GM12878 (cell line): ENCODE data around the gene IGF1R. TPM values are rescaled to one million over a fixed set of nuclear protein-coding genes. Genes with fewer than 3 reads are reported as not detected.
A peak's percentile ranks its signal among the peaks of the same experiment; 100 is the strongest.

Source experiments
- ATAC-seq: fragments of 200-7000 bp; cut with Tn5 transposase; 3 replicates; pipeline ENCODE4 v1.9.1; 2020; ENCODE audit warnings: mild to moderate bottlenecking, moderate library complexity
- BruUV-seq: library from RNA; stranded (reverse); fragments of 400-500 nt; replicated peaks from 2 replicates; lab custom pipeline; 2021; lab: Mats Ljungman, UMichigan
- CTCF ChIA-PET: fragments of 300-600 bp; sonication (Branson Sonifier 250); formaldehyde crosslinking; extraction: SDS; loops from one replicate; lab custom pipeline; 2021; ENCODE audit warnings: inconsistent platforms; lab: Yijun Ruan, JAX
- POLR2A ChIA-PET: fragments of 350-600 bp; formaldehyde crosslinking; extraction: SDS; loops from one replicate; lab custom pipeline; 2021; ENCODE audit warnings: inconsistent platforms; lab: Charles Lee
- RAD21 ChIA-PET: fragments of 300-600 bp; sonication (Branson Sonifier 250); formaldehyde crosslinking; loops from one replicate; lab custom pipeline; 2023; ENCODE audit warnings: antibody characterized with exemption; ENCODE audit not compliant: unreplicated experiment; lab: Charles Lee
- SMC1A ChIA-PET: fragments of 300-600 bp; sonication (Branson Sonifier 250); formaldehyde crosslinking; loops from one replicate; lab custom pipeline; 2023; ENCODE audit not compliant: unreplicated experiment, uncharacterized antibody; lab: Charles Lee
- DNase-seq: peaks from one replicate; pipeline ENCODE4 v3.0.0-alpha.2; 2011; ENCODE audit warnings: low read depth, low spot score
- FAIRE-seq: peaks from 3 replicates; lab custom pipeline; 2011; peaks lifted over from hg19 to GRCh38; lab: Jason Lieb, UNC
- H2AFZ ChIP-seq: 2 replicates; pipeline ENCODE4 v1.6.0; 2011; ENCODE audit warnings: low read depth, low read length, control low read depth; ENCODE audit not compliant: control insufficient read depth
- H3K27ac ChIP-seq: 2 replicates; pipeline ENCODE4 v1.5.1; 2011; ENCODE audit warnings: control low read depth; ENCODE audit not compliant: control insufficient read depth, insufficient read depth
- H3K27me3 ChIP-seq, 2 experiments: replicated peaks in 1 of 2; 2 replicates each; pipeline versions ENCODE4 v1.6.0 to v1.6.1; 2011; ENCODE audit warnings: low read length in 1 of 2; ENCODE audit not compliant: control insufficient read depth in 2 of 2, insufficient read depth in 2 of 2
- H3K36me3 ChIP-seq, 2 experiments: 2 replicates each; pipeline ENCODE4 v1.5.1; 2011; ENCODE audit warnings: low read length in 1 of 2; ENCODE audit not compliant: control insufficient read depth in 2 of 2, insufficient read depth in 2 of 2
- H3K4me1 ChIP-seq: 2 replicates; pipeline ENCODE4 v1.6.1; 2011; ENCODE audit warnings: mild to moderate bottlenecking, low read length, moderate library complexity, mixed read lengths; ENCODE audit not compliant: control insufficient read depth, insufficient read depth
- H3K4me2 ChIP-seq: 2 replicates; pipeline ENCODE4 v1.6.0; 2011; ENCODE audit warnings: control low read depth; ENCODE audit not compliant: control insufficient read depth, insufficient read depth
- H3K4me3 ChIP-seq: fragments of 200-600 bp; sonication (generic); 2 replicates; pipeline ENCODE4 v1.5.1; 2016
- H3K79me2 ChIP-seq: 2 replicates; pipeline ENCODE4 v1.6.0; 2011; ENCODE audit warnings: low read length; ENCODE audit not compliant: control insufficient read depth, insufficient read depth
- H3K9ac ChIP-seq: 2 replicates; pipeline ENCODE4 v1.8.0; 2011; ENCODE audit warnings: low read length, control low read depth, mixed read lengths; ENCODE audit not compliant: control insufficient read depth, insufficient read depth
- H3K9me3 ChIP-seq: replicated peaks from 3 replicates; pipeline ENCODE4 v1.5.1; 2011; ENCODE audit warnings: mild to moderate bottlenecking, low read length; ENCODE audit not compliant: control insufficient read depth, insufficient read depth
- H4K20me1 ChIP-seq: 2 replicates; pipeline ENCODE4 v1.6.0; 2011; ENCODE audit not compliant: control insufficient read depth, insufficient read depth
- BCL11A ChIP-seq: IDR thresholded peaks from 2 replicates; pipeline ENCODE4 v1.6.1; 2011; ENCODE audit warnings: low read depth, low read length
- CEBPZ ChIP-seq: fragments of 150-350 bp; IDR thresholded peaks from 2 replicates; pipeline ENCODE4 v1.6.1; 2016; ENCODE audit warnings: low read depth, low read length
- CREB1 ChIP-seq: IDR thresholded peaks from 2 replicates; pipeline ENCODE4 v1.6.1; 2012; ENCODE audit warnings: low read depth, mild to moderate bottlenecking, inconsistent platforms
- CREM ChIP-seq: IDR thresholded peaks from 2 replicates; pipeline ENCODE4 v1.6.1; 2014; ENCODE audit warnings: antibody characterized with exemption, low read depth
- DPF2 ChIP-seq: fragments of 450-650 bp; IDR thresholded peaks from 2 replicates; pipeline ENCODE4 v1.6.1; 2017; ENCODE audit warnings: mild to moderate bottlenecking
- E2F4 ChIP-seq: IDR thresholded peaks from 2 replicates; pipeline ENCODE4 v1.6.1; 2012; ENCODE audit warnings: low read depth, low read length, improper control_type of control experiment
- KAT2A ChIP-seq: conservative IDR thresholded peaks from 2 replicates; pipeline ENCODE4 v1.6.1; 2011; ENCODE audit warnings: low read depth, low read length; ENCODE audit not compliant: control insufficient read depth
- MXI1 ChIP-seq: fragments of 150-350 bp; IDR thresholded peaks from 2 replicates; pipeline ENCODE4 v1.6.1; 2011; ENCODE audit warnings: low read depth, mild to moderate bottlenecking, inconsistent platforms, low read length, improper control_type of control experiment
- MYB ChIP-seq: fragments of 150-350 bp; IDR thresholded peaks from 2 replicates; pipeline ENCODE4 v1.6.1; 2014; ENCODE audit warnings: mild to moderate bottlenecking, low read depth, low read length, borderline replicate concordance
- PAX5 ChIP-seq: IDR thresholded peaks from 2 replicates; pipeline ENCODE4 v1.6.1; 2011; ENCODE audit warnings: low read depth, low read length, borderline replicate concordance
- SP1 ChIP-seq: IDR thresholded peaks from one replicate; pipeline ENCODE4 v1.6.1; 2011; ENCODE audit warnings: low read depth, low read length
- SRF ChIP-seq, 2 experiments: IDR thresholded peaks; 2 replicates each; pipeline ENCODE4 v1.6.1; 2011; ENCODE audit warnings: low read depth in 2 of 2, low read length in 2 of 2, mild to moderate bottlenecking in 1 of 2, moderate library complexity in 1 of 2
- YY1 ChIP-seq: IDR thresholded peaks from 2 replicates; pipeline ENCODE4 v1.6.1; 2011; ENCODE audit warnings: low read depth, mild to moderate bottlenecking, low read length
- ZBTB4 ChIP-seq: fragments of 450-650 bp; formaldehyde crosslinking; IDR thresholded peaks from 2 replicates; pipeline ENCODE4 v1.4.0; 2022; ENCODE audit warnings: mild to moderate bottlenecking, moderate library complexity
- ZNF274 ChIP-seq: IDR thresholded peaks from one replicate; pipeline ENCODE4 v1.8.0; 2011; ENCODE audit not compliant: insufficient read length, insufficient read depth
- WGBS: methylation state at CpG from one replicate; pipeline ENCODE4 v1.1.6; 2016; ENCODE audit warnings: low lambda C conversion rate; ENCODE audit not compliant: insufficient replicate concordance, insufficient coverage; ENCODE audit errors: missing lambda C conversion rate; 5-methylcytosine and 5-hydroxymethylcytosine counted together
- in situ Hi-C: fragments of 300-500 bp; cut with MboI; formaldehyde crosslinking; loops from 9 replicates; pipeline ENCODE4 v1.14.3; 2018; ENCODE audit warnings: mixed read lengths
- intact Hi-C: fragments of 100-400 bp; cut with micrococcal nuclease; formaldehyde crosslinking; loops from one replicate; pipeline ENCODE4 v1.14.2; 2022; ENCODE audit not compliant: unreplicated experiment
- polyA plus RNA-seq, 11 experiments: library from polyadenylated mRNA; depleted of rRNA in 4 of 11; unstranded in 6 of 11; stranded (reverse) in 5 of 11; fragments of >200 nt; fragmentation: Nextera tagmentation in 4 of 11; fragmentation: Illumina TruSeq in 1 of 11; extraction: Ambion mirVana in 4 of 11; extraction: Trizol in 1 of 11; gene quantifications; 1 replicate in 1 of 11; 2 replicates in 10 of 11; pipeline versions ENCODE4 v1.2.1 to v1.2.3, GENCODE V29; 2011 to 2016; ENCODE audit warnings: inconsistent platforms in 2 of 11, missing spikeins in 2 of 11, low read depth in 1 of 11
- total RNA-seq, 4 experiments: library from RNA; depleted of rRNA in 3 of 4; stranded (reverse); fragments of >200 nt in 3 of 4; fragmentation: Illumina TruSeq in 1 of 4; extraction: Trizol in 1 of 4; gene quantifications; 2 replicates each; pipeline versions ENCODE4 v1.2.1 to v1.2.3, GENCODE V29; 2013 to 2021

The IGF1R gene
- total and polyA plus RNA-seq, 10 of the 15 experiments (the other 5 are each of a cell fraction or from before 2014, with no cell fraction given) = 0.03 to 2.7 (median 0.66) TPM

- no peak for TF ChIP-seq CEBPZ
Observed at GRCh38 chr15:98850961-98851572, 202.7 kb downstream of the IGF1R start (continued).

- in situ Hi-C loops = no loop called here
- POLR2A ChIA-PET = no interaction called here
- RAD21 ChIA-PET = interaction anchor here (0.6 kb wide), 1 partner anchor 204 kb away, joined by 3 read pairs; no protein-coding TSS in a partner anchor
- no peak for TF ChIP-seq KAT2A
- no peak for TF ChIP-seq DPF2
- TF ChIP-seq E2F4 = no peak
- no peak for TF ChIP-seq PAX5
- peak; percentile 97 for TF ChIP-seq SP1
- peak; percentile 50; the same call in 1 of the 2 replicates for TF ChIP-seq CREM
- TF ChIP-seq ZBTB4 (CRISPR knock-in tag) = no peak
- no peak for TF ChIP-seq SRF (IDR thresholded peaks at IDR 0.05; ENCODE audit: low read depth in 2 of 2, low read length in 2 of 2)
- TF ChIP-seq MYB = no peak
- no peak for TF ChIP-seq BCL11A
- TF ChIP-seq ZNF274 = no peak
- no peak for TF ChIP-seq MXI1
- TF ChIP-seq CREB1 = 0 out of 2 replicates have a peak, but pooled peaks have one; percentile 45
- peak; percentile 71 for TF ChIP-seq YY1
Observed at GRCh38 chr15:98853161-98853560, 204.8 kb downstream of the IGF1R start.

More at GRCh38 chr15:98853161-98853560, 204.8 kb downstream of the IGF1R start:
- ChIA-PET SMC1A (interaction anchor here (0.6 kb wide), 1 partner anchor 335 kb away, joined by 3 read pairs; no protein-coding TSS in a partner anchor), CTCF (no interaction called here)
- Histone ChIP-seq H3K4me2 (peak overlapping the region; percentile 92), H3K27ac (no peak overlapping the region), H3K4me1 (peaks cover 14% of the 10 kb centered on the region), H4K20me1 (no peaks in the 10 kb centered on the region), H2AFZ (peak overlapping the region; percentile 83), H3K27me3 (no peaks in the 10 kb centered on the region), H3K36me3 (no peaks in the 10 kb centered on the region), H3K4me3 (peak overlapping the region; percentile 77), H3K9ac (peak overlapping the region; percentile 47; the same call in 1 of the 2 replicates), H3K9me3 (no peaks in the 10 kb centered on the region), H3K79me2 (no peaks in the 10 kb centered on the region)
- 0% methylated on average over 8 of the region's 8 CpGs for WGBS
- intact Hi-C loops = loop anchor here (1.0 kb wide), 1 partner anchor 205 kb away; the partner anchor contains the start of gene IGF1R
- DNase-seq = peak; percentile 50
- peak; percentile 18 for FAIRE-seq
- peak; percentile 75 for ATAC-seq
- BruUV-seq = no TSS peak
